K562 (cell line): Measurements from ENCODE around the gene SAPCD1. TPM values are rescaled to one million over a fixed set of nuclear protein-coding genes. Genes with fewer than 3 reads are reported as not detected.

Experiments
- ATAC-seq: fragments of 200-7000 bp; cut with Tn5 transposase; 3 replicates; pipeline ENCODE4 v1.9.1; 2020; ENCODE audit warnings: moderate library complexity
- BruUV-seq: library from RNA; stranded (reverse); fragments of 400-500 nt; replicated peaks from 2 replicates; lab custom pipeline; 2021; lab: Mats Ljungman, UMichigan
- CTCF ChIA-PET: fragments of 300-600 bp; formaldehyde crosslinking; extraction: SDS; loops from one replicate; lab custom pipeline; 2021; ENCODE audit warnings: low intra/inter-chr PET ratio; lab: Yijun Ruan, JAX
- POLR2A ChIA-PET: fragments of 300-600, 350-650 bp; sonication (Branson Sonifier 250); formaldehyde crosslinking; extraction: SDS; loops from one replicate; lab custom pipeline; 2021; ENCODE audit warnings: antibody characterized with exemption, inconsistent platforms; lab: Yijun Ruan, JAX
- DNase-seq, 4 experiments: peaks; one replicate each; pipeline versions ENCODE4 v3.0.0 to v3.0.0-alpha.2; 2011 to 2018; ENCODE audit warnings: low spot score in 3 of 4, mixed read lengths in 3 of 4; ENCODE audit errors: extremely low read depth in 1 of 4
- FAIRE-seq: peaks from 2 replicates; lab custom pipeline; 2011; peaks lifted over from hg19 to GRCh38; lab: Jason Lieb, UNC
- H2AFZ ChIP-seq: 2 replicates; pipeline ENCODE4 v1.6.0; 2011; ENCODE audit warnings: low read depth, low read length, control low read depth, inconsistent platforms
- H3K27ac ChIP-seq: fragments of 200-600 bp; 3 replicates; pipeline ENCODE4 v1.8.0; 2011; ENCODE audit warnings: low read depth, mild to moderate bottlenecking, control low read depth, inconsistent platforms, low read length, moderate library complexity, mixed read lengths; ENCODE audit errors: extremely low read depth
- H3K27me3 ChIP-seq, 2 experiments: fragments of 300-600 bp in 1 of 2; 2 replicates in 1 of 2; 3 replicates in 1 of 2; pipeline versions ENCODE4 v1.6.0 to v1.8.0; 2011; ENCODE audit warnings: inconsistent platforms in 2 of 2, low read length in 2 of 2, mild to moderate bottlenecking in 1 of 2, mixed read lengths in 1 of 2, moderate library complexity in 1 of 2; ENCODE audit not compliant: control insufficient read depth in 2 of 2, insufficient read depth in 2 of 2
- H3K36me3 ChIP-seq: fragments of 300-600 bp; 3 replicates; pipeline ENCODE4 v1.8.0; 2011; ENCODE audit warnings: mild to moderate bottlenecking, low read length, inconsistent platforms; ENCODE audit not compliant: control insufficient read depth, insufficient read depth
- H3K4me1 ChIP-seq, 2 experiments: fragments of 200-600 bp in 1 of 2; replicated peaks in 1 of 2; 2 replicates in 1 of 2; 3 replicates in 1 of 2; pipeline versions ENCODE4 v1.5.1 to v1.8.0; 2011; ENCODE audit warnings: inconsistent platforms in 2 of 2, low read length in 2 of 2, mild to moderate bottlenecking in 1 of 2, mixed read lengths in 1 of 2, moderate library complexity in 1 of 2; ENCODE audit not compliant: control insufficient read depth in 2 of 2, insufficient read depth in 2 of 2
- H3K4me2 ChIP-seq: 2 replicates; pipeline ENCODE4 v1.6.1; 2011; ENCODE audit warnings: low read length, control low read depth, inconsistent platforms, mixed read lengths; ENCODE audit not compliant: insufficient read depth
- H3K4me3 ChIP-seq: fragments of 200-600 bp; sonication (generic), shearing (Covaris generic); 2 replicates; pipeline ENCODE4 v1.5.1; 2016; ENCODE audit warnings: control low read depth, inconsistent platforms
- H3K79me2 ChIP-seq: fragments of 200-600 bp; 3 replicates; pipeline ENCODE4 v1.8.0; 2011; ENCODE audit warnings: low read length, inconsistent platforms; ENCODE audit not compliant: control insufficient read depth, insufficient read depth
- H3K9ac ChIP-seq, 2 experiments: 2 replicates each; pipeline versions ENCODE4 v1.6.0 to v1.6.1; 2011; ENCODE audit warnings: low read depth in 2 of 2, low read length in 2 of 2, control low read depth in 1 of 2, inconsistent platforms in 1 of 2, mild to moderate bottlenecking in 1 of 2, mixed read lengths in 1 of 2; ENCODE audit not compliant: insufficient read depth in 1 of 2
- H3K9me1 ChIP-seq: one replicate; pipeline ENCODE4 v1.6.0; 2011; ENCODE audit warnings: inconsistent platforms, mild to moderate bottlenecking, low read length, moderate library complexity; ENCODE audit not compliant: control insufficient read depth, insufficient read depth
- H3K9me3 ChIP-seq: replicated peaks from 2 replicates; pipeline ENCODE4 v1.5.1; 2011; ENCODE audit warnings: low read depth, low read length, inconsistent platforms; ENCODE audit not compliant: control insufficient read depth, insufficient read depth
- H4K20me1 ChIP-seq: replicated peaks from 2 replicates; pipeline ENCODE4 v1.6.1; 2011; ENCODE audit warnings: low read length, inconsistent platforms, mixed read lengths; ENCODE audit not compliant: control insufficient read depth, insufficient read depth
- HDAC6 ChIP-seq: IDR thresholded peaks from 2 replicates; pipeline ENCODE4 v1.6.1; 2012; ENCODE audit warnings: low read depth, mild to moderate bottlenecking, control low read depth, inconsistent platforms, low read length, moderate library complexity
- HMGN3 ChIP-seq: IDR thresholded peaks from 2 replicates; pipeline ENCODE4 v1.6.1; 2011; ENCODE audit warnings: borderline replicate concordance, low read depth, mild to moderate bottlenecking, mixed read lengths, low read length; ENCODE audit not compliant: insufficient read length; ENCODE audit errors: extremely low read depth
- MAZ ChIP-seq, 2 experiments: fragments of 450-650 bp in 1 of 2; sonication (generic) in 1 of 2; formaldehyde crosslinking; IDR thresholded peaks in 1 of 2; conservative IDR thresholded peaks in 1 of 2; 2 replicates each; pipeline versions ENCODE4 v1.4.0 to v1.5.0; 2020; ENCODE audit warnings: mild to moderate bottlenecking in 1 of 2, missing genetic modification reagents in 1 of 2
- MCM2 ChIP-seq: fragments of 450-650 bp; IDR thresholded peaks from 2 replicates; pipeline ENCODE4 v1.6.1; 2017; ENCODE audit warnings: low read depth, mild to moderate bottlenecking
- POLR2G ChIP-seq: fragments of 200-400 bp; formaldehyde crosslinking; IDR thresholded peaks from 2 replicates; pipeline ENCODE4 v1.6.1; 2017; ENCODE audit warnings: low read depth, mild to moderate bottlenecking, antibody characterized with exemption, low read length, moderate library complexity
- RBFOX2 ChIP-seq: fragments of 200-400 bp; formaldehyde crosslinking; IDR thresholded peaks from 2 replicates; pipeline ENCODE4 v1.6.1; 2017; ENCODE audit warnings: low read depth, mild to moderate bottlenecking, low read length, moderate library complexity
- RBM22 ChIP-seq: fragments of 200-400 bp; formaldehyde crosslinking; IDR thresholded peaks from 2 replicates; pipeline ENCODE4 v1.6.1; 2018; ENCODE audit warnings: low read length, low read depth; ENCODE audit not compliant: poor library complexity, severe bottlenecking
- SAFB ChIP-seq: fragments of 200-400 bp; formaldehyde crosslinking; IDR thresholded peaks from 2 replicates; pipeline ENCODE4 v1.6.1; 2017; ENCODE audit warnings: low read depth, low read length, borderline replicate concordance
- SNRNP70 ChIP-seq: fragments of 200-400 bp; formaldehyde crosslinking; optimal IDR thresholded peaks from 2 replicates; pipeline ENCODE3; 2017; ENCODE audit warnings: low read depth, low read length
- ZNF316 ChIP-seq: fragments of 450-650 bp; IDR thresholded peaks from 2 replicates; pipeline ENCODE4 v1.6.1; 2016
- WGBS: fragments of 100-300 bp; shearing (Covaris generic); methylation state at CpG from one replicate; pipeline ENCODE4 v1.1.6; 2016; ENCODE audit warnings: low coverage, mixed read lengths; ENCODE audit not compliant: insufficient coverage; ENCODE audit errors: missing lambda C conversion rate; 5-methylcytosine and 5-hydroxymethylcytosine counted together
- in situ Hi-C: fragments of 300-500 bp; cut with MboI; formaldehyde crosslinking; loops from 4 replicates; pipeline ENCODE4 v1.15.0; 2018; ENCODE audit warnings: inconsistent platforms, mixed read lengths
- intact Hi-C: fragments of 100-400 bp; cut with micrococcal nuclease; formaldehyde crosslinking; loops from 2 replicates; pipeline ENCODE4 v1.14.2; 2022
- polyA plus RNA-seq, 8 experiments: library from polyadenylated mRNA; depleted of rRNA in 4 of 8; stranded (reverse) in 5 of 8; unstranded in 3 of 8; fragments of >200 nt; fragmentation: Nextera tagmentation in 2 of 8; fragmentation: Illumina TruSeq in 1 of 8; extraction: Ambion mirVana in 2 of 8; extraction: Trizol in 1 of 8; gene quantifications; 2 replicates each; pipeline versions ENCODE4 v1.2.1 to v1.2.3, GENCODE V29; 2011 to 2014; ENCODE audit warnings: inconsistent platforms in 1 of 8, missing spikeins in 1 of 8
- total RNA-seq, 7 experiments: library from RNA; depleted of rRNA in 6 of 7; stranded (reverse); fragments of >200 nt in 6 of 7; fragmentation: Illumina TruSeq in 2 of 7; extraction: Trizol in 2 of 7; gene quantifications; 2 replicates each; pipeline versions ENCODE4 v1.2.1 to v1.2.3, GENCODE V29; 2011 to 2021; ENCODE audit warnings: low replicate concordance in 1 of 7

SAPCD1 gene
- total and polyA plus RNA-seq, 9 of the 15 experiments (the other 6 are each of a cell fraction or from before 2014, with no cell fraction given), result 2.6 to 30.2 (median 7.4) TPM

GRCh38 chr6:31761343-31761742 is 1.1 kb upstream of the SAPCD1 start:
- Histone ChIP-seq H3K9ac (0 out of 4 replicates have a peak overlapping the region, but pooled peaks of 1 of the 2 experiments have one; percentile 6), H3K27ac (no peak overlapping the region), H3K9me1 (no peaks in the 10 kb centered on the region), H3K4me3 (no peak overlapping the region), H3K27me3 (no peaks in the 10 kb centered on the region), H3K4me2 (no peak overlapping the region), H2AFZ (no peak overlapping the region), H3K9me3 (no peaks in the 10 kb centered on the region), H3K79me2 (no peaks in the 10 kb centered on the region), H3K36me3 (peaks cover 63% of the 10 kb centered on the region), H3K4me1 (peaks cover 0 to 17% of the 10 kb centered on the region in 2 experiments; a peak in 3 of 5 replicates), H4K20me1 (no peaks in the 10 kb centered on the region)
- 79% methylated on average over 8 of the region's 8 CpGs for WGBS
- ChIA-PET CTCF (no interaction called here), POLR2A (interaction anchor here (0.6 to 6.6 kb wide), 12 partner anchors 8 to 70 kb away, joined by 3 to 85 read pairs (median 4); partner anchors contain the start of genes CLIC1, HSPA1B, MSH5 and VARS1)
- in situ Hi-C loops (no loop called here), intact Hi-C loops (no loop called here)
- DNase-seq (no peak), FAIRE-seq (no peak), ATAC-seq (no peak)
- TF ChIP-seq HDAC6 (0 out of 2 replicates have a peak, but pooled peaks have one; percentile 31), ZNF316 (no peak), RBFOX2 (peak; percentile 57), SAFB (no peak), HMGN3 (no peak), MAZ (CRISPR knock-in tag; conservative IDR thresholded peaks at IDR 0.05 in 1 of 2, IDR thresholded peaks at IDR 0.05 in 1 of 2) (peak in 1 of 2 experiments; percentile 37; a peak in 1 of 4 replicates), SNRNP70 (no peak), MCM2 (no peak), POLR2G (peak; percentile 69), RBM22 (peak; percentile 81)
- TSS peak; percentile 4 for BruUV-seq
